Measurements from ENCODE around the gene THADA. TPM values are rescaled to one million over a fixed set of nuclear protein-coding genes. Genes with fewer than 3 reads are reported as not detected.

Gene THADA
- total RNA-seq, 1 donor from 2014 or later = 19.4 TPM

GRCh38 chr2:43302961-43303494, 292.8 kb downstream of the THADA start:
- Mint-ChIP-seq H3K27ac (ENCODE audit: unreplicated experiment) (no peak overlapping the region), H3K27me3 (ENCODE audit: unreplicated experiment) (no peaks in the 10 kb centered on the region), H3K9me3 (ENCODE audit: unreplicated experiment) (no peaks in the 10 kb centered on the region), H3K36me3 (ENCODE audit: low read depth, unreplicated experiment) (no peaks in the 10 kb centered on the region), H3K4me1 (ENCODE audit: unreplicated experiment) (peaks cover 10% of the 10 kb centered on the region), H3K4me3 (ENCODE audit: unreplicated experiment) (no peak overlapping the region)
- no peak for TF ChIP-seq CTCF (IDR thresholded peaks at IDR 0.05; ENCODE audit: unreplicated experiment)
- DNase-seq (ENCODE audit: low spot score) = no peak

DNA sequence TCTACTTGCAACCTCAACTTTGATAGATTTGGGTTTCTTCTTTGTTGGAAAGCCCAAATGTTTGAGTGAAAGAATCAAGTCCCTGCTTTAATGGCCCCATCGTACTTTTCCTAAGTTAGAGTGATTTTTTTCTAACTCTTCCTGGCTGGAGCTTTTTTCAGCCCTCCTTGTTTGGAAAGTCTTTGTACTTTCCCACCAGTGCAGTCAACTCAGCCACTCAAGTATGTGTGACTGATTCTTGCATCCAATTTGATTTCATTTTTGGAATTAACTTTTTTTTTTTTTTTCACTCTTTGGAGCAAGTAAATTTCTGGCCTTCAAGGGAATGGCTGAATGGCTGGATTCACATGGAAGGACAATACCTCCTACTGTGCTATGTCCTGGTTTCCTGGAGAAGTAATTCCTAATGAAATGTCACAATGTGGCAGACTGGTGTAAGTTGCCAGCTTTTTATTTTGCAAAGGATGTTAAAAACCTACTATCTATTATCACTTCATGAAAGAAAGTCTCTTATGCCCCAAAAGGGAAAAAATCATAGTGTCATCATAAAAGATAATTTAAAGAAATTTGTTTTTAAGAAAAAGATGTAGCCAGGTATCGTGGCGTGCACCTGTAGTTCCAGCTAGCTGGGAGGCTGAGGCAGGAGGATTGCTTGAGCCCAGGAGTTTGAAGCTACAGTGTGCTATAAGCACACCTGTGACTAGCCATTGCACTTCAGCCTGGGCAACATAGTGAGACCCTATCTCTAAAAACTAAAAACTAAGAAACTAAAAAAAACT, 293.5 kb downstream of the THADA start:
- Mint-ChIP-seq H3K27ac (ENCODE audit: unreplicated experiment) (no peak overlapping the region), H3K9me3 (ENCODE audit: unreplicated experiment) (no peaks in the 10 kb centered on the region), H3K27me3 (ENCODE audit: unreplicated experiment) (no peaks in the 10 kb centered on the region), H3K36me3 (ENCODE audit: low read depth, unreplicated experiment) (no peaks in the 10 kb centered on the region), H3K4me1 (ENCODE audit: unreplicated experiment) (peaks cover 10% of the 10 kb centered on the region), H3K4me3 (ENCODE audit: unreplicated experiment) (no peak overlapping the region)
- DNase-seq (ENCODE audit: low spot score) = no peak
- no peak for TF ChIP-seq CTCF (IDR thresholded peaks at IDR 0.05; ENCODE audit: unreplicated experiment)

DNA sequence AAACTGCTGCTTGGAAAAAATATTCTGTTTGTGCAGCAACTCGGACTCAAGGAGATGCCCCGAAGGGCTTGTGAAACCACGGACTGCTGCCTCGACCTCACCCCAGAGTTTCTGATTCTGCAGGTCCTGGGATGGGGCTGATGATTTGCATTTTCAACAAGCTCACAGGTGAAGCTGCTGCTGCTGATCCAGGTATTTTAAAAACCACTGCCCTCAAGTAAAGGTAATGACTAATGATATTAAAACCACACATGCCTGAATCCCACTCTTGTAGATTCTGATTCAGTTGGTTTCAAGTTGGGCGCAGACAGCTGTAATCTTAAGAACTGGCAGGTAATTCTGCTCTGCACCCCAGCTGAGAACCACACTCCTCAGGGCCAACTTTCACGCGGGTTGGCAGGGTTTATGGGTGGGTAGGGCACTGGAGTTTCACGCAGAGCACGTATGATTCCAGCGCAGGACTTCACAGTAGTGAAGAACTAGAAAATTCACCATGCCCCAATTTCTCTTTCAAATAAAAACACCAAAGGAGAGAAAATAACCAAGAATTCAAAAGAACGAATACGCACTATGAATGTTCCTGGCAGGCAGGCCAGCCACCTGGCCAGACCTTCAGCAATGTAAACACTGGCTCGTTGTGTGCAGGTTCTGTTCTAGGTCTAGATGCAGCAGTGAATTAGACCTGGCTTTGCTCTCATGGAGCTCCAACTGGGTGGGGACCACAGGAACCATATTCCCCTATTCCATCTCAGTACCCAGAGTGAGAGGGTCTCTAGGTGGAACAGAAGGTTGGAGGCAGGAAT, 294.9 kb downstream of the THADA start:
- no peaks in the 10 kb centered on the region for H3K36me3 Mint-ChIP-seq (ENCODE audit: low read depth, unreplicated experiment)
- no peak for TF ChIP-seq CTCF (IDR thresholded peaks at IDR 0.05; ENCODE audit: unreplicated experiment)
- no peak for DNase-seq (ENCODE audit: low spot score)
- no peak overlapping the region for H3K27ac Mint-ChIP-seq (ENCODE audit: unreplicated experiment)
- H3K4me3 Mint-ChIP-seq (ENCODE audit: unreplicated experiment) = no peak overlapping the region
- H3K9me3 Mint-ChIP-seq (ENCODE audit: unreplicated experiment) = no peaks in the 10 kb centered on the region
- no peaks in the 10 kb centered on the region for H3K27me3 Mint-ChIP-seq (ENCODE audit: unreplicated experiment)
- H3K4me1 Mint-ChIP-seq (ENCODE audit: unreplicated experiment) = peaks cover 5% of the 10 kb centered on the region

DNA sequence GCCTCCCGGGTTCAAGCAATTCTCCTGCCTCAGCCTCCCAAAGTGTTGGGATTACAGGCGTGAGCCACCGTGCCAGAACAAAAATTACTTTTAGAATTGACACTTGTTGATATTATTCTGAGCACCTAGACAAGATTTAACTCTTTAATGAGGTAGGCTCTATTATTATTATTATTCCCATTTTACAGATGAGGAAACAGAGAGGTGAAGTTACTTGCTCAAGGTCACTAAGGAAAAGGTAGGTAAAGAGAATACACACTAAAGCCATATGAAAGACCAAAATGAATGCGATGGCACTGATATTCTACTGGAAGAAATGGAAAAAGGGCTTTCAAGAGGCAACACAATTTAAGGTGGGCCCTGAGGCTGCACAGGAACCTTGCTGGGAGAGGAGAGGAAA, 295.6 kb downstream of the THADA start:
- Mint-ChIP-seq H3K27me3 (ENCODE audit: unreplicated experiment) (no peaks in the 10 kb centered on the region), H3K4me3 (ENCODE audit: unreplicated experiment) (no peak overlapping the region), H3K4me1 (ENCODE audit: unreplicated experiment) (peaks cover under 1% of the 10 kb centered on the region), H3K9me3 (ENCODE audit: unreplicated experiment) (no peaks in the 10 kb centered on the region), H3K36me3 (ENCODE audit: low read depth, unreplicated experiment) (peaks cover 3% of the 10 kb centered on the region), H3K27ac (ENCODE audit: unreplicated experiment) (no peak overlapping the region)
- no peak for DNase-seq (ENCODE audit: low spot score)
- no peak for TF ChIP-seq CTCF (IDR thresholded peaks at IDR 0.05; ENCODE audit: unreplicated experiment)
